GM12873 (cell line): ENCODE measurements around the gene PDZD2.

Source experiments
- TF ChIP-seq, protein P1 (sequence below): IDR thresholded peaks from 2 replicates; pipeline ENCODE4 v1.5.1; 2012; ENCODE audit warnings: low read depth, mild to moderate bottlenecking, moderate library complexity, low read length, control low read depth; ENCODE audit not compliant: insufficient read depth; ENCODE audit errors: missing control alignments

PDZD2 gene

DNA sequence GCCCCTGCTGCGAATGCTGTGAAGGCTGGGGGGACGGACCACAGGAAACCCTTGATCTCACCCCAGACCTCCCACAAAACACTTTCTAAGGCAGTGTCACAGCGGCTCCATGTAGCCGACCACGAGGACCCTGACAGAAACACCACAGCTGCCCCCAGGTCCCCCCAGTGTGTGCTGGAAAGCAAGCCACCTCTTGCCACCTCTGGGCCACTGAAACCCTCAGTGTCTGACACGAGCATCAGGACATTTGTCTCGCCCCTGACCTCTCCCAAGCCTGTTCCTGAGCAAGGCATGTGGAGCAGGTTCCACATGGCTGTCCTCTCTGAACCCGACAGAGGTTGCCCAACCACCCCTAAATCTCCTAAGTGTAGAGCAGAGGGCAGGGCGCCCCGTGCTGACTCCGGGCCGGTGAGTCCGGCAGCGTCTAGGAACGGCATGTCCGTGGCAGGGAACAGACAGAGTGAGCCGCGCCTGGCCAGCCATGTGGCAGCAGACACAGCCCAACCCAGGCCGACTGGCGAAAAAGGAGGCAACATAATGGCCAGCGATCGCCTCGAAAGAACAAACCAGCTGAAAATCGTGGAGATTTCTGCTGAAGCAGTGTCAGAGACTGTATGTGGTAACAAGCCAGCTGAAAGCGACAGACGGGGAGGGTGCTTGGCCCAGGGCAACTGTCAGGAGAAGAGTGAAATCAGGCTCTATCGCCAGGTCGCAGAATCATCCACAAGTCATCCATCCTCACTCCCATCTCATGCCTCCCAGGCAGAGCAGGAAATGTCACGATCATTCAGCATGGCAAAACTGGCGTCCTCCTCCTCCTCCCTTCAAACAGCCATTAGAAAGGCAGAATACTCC, 450.4 kb downstream of the PDZD2 start:
- TF ChIP-seq, protein P1, sequence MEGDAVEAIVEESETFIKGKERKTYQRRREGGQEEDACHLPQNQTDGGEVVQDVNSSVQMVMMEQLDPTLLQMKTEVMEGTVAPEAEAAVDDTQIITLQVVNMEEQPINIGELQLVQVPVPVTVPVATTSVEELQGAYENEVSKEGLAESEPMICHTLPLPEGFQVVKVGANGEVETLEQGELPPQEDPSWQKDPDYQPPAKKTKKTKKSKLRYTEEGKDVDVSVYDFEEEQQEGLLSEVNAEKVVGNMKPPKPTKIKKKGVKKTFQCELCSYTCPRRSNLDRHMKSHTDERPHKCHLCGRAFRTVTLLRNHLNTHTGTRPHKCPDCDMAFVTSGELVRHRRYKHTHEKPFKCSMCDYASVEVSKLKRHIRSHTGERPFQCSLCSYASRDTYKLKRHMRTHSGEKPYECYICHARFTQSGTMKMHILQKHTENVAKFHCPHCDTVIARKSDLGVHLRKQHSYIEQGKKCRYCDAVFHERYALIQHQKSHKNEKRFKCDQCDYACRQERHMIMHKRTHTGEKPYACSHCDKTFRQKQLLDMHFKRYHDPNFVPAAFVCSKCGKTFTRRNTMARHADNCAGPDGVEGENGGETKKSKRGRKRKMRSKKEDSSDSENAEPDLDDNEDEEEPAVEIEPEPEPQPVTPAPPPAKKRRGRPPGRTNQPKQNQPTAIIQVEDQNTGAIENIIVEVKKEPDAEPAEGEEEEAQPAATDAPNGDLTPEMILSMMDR = no peak

DNA sequence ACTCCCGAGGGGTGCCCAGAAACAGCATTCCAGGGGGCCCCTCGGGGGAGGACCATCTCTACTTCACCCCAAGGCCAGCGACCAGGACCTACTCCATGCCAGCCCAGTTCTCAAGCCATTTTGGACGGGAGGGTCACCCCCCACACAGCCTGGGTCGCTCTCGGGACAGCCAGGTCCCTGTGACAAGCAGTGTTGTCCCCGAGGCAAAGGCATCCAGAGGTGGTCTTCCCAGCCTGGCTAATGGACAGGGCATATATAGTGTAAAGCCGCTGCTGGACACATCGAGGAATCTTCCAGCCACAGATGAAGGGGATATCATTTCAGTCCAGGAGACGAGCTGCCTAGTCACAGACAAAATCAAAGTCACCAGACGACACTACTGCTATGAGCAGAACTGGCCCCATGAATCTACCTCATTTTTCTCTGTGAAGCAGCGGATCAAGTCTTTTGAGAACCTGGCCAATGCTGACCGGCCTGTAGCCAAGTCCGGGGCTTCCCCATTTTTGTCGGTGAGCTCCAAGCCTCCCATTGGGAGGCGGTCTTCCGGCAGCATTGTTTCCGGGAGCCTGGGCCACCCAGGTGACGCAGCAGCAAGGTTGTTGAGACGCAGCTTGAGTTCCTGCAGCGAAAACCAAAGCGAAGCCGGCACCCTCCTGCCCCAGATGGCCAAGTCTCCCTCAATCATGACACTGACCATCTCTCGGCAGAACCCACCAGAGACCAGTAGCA, 451.3 kb downstream of the PDZD2 start:
- TF ChIP-seq, protein P1 = no peak

DNA sequence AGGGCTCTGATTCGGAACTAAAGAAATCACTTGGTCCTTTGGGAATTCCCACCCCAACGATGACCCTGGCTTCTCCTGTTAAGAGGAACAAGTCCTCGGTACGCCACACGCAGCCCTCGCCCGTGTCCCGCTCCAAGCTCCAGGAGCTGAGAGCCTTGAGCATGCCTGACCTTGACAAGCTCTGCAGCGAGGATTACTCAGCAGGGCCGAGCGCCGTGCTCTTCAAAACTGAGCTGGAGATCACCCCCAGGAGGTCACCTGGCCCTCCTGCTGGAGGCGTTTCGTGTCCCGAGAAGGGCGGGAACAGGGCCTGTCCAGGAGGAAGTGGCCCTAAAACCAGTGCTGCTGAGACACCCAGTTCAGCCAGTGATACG, 451.8 kb downstream of the PDZD2 start:
- TF ChIP-seq, protein P1 = no peak

DNA sequence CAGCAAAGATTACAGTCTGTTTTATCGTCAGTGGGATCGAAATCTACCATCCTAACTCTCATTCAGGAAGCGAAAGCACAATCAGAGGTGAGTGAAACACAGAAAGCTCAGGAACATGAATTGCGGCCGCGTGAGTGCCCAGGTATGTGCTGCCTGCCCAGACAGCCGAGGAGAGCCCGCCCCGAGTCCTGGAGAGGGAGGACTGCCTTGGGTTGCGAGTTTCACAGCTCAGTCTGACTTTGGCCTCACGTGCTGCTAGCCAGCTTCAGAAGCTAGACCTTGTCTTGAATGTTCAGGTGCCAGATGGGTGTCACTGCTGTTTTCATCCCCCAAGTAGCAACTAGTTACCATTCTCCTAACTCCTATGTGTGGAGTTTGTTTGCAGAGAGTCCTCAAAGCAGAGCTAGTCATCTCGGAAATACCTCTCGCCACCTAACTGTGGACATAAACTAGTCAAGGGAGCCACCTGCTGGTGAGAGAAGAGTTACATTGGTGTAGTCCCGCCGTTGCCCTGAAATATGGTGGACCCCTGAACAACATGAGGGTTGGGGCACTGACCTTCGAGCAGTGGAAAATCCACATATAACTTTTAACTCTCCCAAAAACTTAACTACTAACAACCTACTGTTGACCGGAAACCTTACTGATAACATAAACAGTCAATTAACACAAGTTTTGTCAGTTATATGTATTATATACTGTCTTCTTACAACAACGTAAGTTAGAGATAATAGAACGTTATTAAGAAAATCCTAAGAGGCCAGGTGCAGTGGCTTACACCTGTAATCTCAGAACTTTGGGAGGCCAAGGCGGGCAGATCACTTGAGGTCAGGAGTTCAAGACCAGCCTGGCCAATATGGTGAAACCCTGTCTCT, 454.2 kb downstream of the PDZD2 start:
- TF ChIP-seq, protein P1 = peak; percentile 81

DNA sequence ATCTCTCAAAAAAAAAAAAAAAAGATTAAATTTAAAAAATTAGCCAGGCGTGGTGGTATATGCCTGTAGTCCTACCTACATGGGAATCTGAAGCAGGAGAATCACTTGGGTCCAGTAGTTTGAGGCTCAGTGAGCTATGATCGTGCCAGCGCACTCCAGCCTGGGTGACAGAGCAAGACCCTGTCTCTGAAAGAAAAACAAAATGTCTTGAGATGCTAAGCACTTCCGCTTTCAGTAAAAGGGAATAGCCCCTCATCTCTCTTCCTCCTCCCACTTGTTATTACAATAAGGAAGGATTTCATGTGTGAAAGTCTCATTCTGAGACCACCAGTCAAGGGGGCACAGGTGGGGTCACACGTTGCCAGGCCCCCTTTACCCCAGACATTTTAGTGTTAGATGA, 455.8 kb downstream of the PDZD2 start:
- TF ChIP-seq, protein P1 = no peak

DNA sequence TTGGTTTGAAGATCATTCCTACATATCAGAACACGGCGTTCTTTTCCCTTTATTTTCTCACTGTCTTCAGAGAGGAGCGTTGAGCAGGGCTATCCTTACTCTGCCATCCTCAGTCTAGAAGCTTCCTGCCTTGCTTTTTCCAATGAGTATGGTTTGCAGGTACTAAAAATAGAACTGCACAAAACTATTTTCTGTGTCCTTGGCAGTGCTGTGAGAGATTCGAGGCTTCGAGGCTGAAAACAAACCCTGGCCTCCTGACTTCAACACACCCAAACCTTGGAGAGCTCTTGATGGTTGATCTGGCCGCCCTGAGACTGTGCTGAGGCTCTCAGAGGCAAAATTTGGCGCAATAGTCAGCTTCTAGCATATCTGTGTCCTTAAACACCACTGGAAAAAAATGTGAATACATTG, 456.3 kb downstream of the PDZD2 start:
- TF ChIP-seq, protein P1 = no peak
